Measurements from ENCODE around the gene TYW1.
A peak's percentile ranks its signal among the peaks of the same experiment; 100 is the strongest.
"Not testable (repeated sequence)": the region's sequence is repeated elsewhere in the genome, so short reads cannot be mapped to it uniquely, and the experiment has no call there.

TYW1 gene

DNA sequence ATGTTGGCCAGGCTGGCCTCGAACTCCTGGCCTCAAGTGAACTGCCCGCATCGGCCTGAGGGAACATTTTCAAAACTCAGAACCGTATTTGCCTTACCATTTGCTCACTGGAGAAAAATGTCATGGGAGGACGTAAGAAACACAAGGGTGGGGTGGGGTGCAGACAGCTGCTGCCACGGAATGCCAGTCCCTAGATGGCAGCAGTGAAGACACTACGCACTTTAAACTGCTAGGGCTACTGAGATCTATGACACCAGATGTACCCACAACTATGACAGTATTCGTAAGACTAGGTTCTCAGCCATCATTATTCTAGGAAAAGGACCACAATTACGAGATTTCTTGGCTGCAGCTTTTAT lies 2.0 kb upstream of the TYW1 start:
- DNase-seq (ENCODE audit: extremely low read depth in 1 of 2, low read depth in 1 of 2) = peak; percentile 22 to 30

GRCh38 chr7:66995050-66995776 lies 1.4 kb upstream of the TYW1 start, which contains the start of gene SBDS:
Gene SBDS, minus strand, starts transcription at chr7:66995586. Its CDS starts 169 bp downstream, at chr7:66995417.
- peak; percentile 77 to 87 for DNase-seq (ENCODE audit: extremely low read depth in 1 of 2, low read depth in 1 of 2)

- DNase-seq (ENCODE audit: extremely low read depth in 1 of 2, low read depth in 1 of 2) = not testable (repeated sequence)
Measured at GRCh38 chr7:67000601-67001258, 4.1 kb downstream of the TYW1 start.

- DNase-seq (ENCODE audit: extremely low read depth in 1 of 2, low read depth in 1 of 2) = not testable (repeated sequence)
Measured at GRCh38 chr7:67004145-67004544, 7.5 kb downstream of the TYW1 start.

GRCh38 chr7:67006965-67007364 lies 10.3 kb downstream of the TYW1 start:
- no peak for DNase-seq (ENCODE audit: extremely low read depth in 1 of 2, low read depth in 1 of 2)

- DNase-seq (ENCODE audit: extremely low read depth in 1 of 2, low read depth in 1 of 2) = no peak
Measured at GRCh38 chr7:67008260-67008659, 11.6 kb downstream of the TYW1 start.

DNA sequence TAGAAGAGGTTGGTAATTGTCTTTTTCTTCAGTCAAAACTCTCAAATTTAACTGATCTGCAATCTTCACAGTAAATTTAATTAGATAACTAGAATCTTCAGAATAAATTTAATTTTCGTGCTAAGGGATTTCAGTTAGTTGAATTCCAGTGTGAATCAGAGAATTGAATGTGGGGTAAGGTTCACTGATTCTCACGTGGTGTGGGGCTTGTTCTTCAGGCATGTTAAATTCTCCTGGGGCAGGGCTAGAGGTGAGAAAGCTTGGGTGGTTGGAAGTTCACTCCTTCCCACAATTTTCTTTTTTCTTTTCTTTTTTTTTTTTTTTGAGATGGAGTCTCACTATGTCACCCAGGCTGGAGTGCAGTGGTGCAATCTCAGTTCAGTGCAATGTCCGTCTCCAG lies 13.0 kb downstream of the TYW1 start:
- not testable (repeated sequence) for DNase-seq (ENCODE audit: extremely low read depth in 1 of 2, low read depth in 1 of 2)

DNA sequence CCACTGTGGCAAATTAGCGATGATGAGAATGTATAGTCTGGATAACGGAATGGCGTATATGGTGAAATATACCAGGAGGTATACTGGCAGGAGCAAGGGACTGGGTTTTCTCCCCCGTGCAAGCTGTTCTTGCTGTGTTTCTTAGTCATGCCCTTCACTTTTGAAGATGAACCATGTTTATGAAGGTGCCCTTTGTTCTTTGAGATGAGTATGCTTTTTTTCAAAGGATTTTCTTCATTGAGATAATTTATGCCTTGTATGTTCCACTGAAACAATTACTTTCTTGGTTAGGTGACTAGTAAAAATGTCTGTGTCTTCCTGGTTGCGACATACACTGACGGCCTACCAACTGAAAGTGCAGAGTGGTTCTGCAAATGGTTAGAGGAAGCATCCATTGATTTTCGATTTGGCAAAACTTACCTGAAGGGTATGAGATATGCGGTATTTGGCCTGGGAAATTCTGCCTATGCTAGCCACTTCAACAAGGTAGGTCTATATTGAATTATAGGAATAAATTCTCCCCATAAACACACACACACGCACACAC lies 17.5 kb downstream of the TYW1 start:
- DNase-seq (ENCODE audit: extremely low read depth in 1 of 2, low read depth in 1 of 2) = not testable (repeated sequence)

GRCh38 chr7:67017971-67018370 lies 21.3 kb downstream of the TYW1 start:
- DNase-seq (ENCODE audit: extremely low read depth in 1 of 2, low read depth in 1 of 2) = not testable (repeated sequence)

DNA sequence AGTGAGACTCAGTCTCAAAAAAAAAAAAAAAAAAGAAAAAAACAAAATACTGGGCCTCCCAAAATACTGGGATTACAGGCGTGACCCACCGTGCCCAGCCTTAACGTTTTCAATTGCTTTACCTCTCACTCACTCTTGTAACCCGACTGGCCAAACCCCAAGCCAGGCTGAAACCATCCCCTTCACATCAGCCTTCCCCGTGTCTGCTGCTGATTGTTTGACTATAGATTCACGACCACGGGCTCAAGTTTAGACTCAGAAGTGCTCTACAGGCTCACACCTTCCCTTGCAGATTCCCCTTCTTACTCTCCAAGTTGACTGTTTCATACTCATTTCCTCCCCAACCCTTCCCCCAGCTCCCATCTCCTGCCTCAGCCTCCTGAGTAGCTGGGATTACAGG lies 22.3 kb downstream of the TYW1 start:
- no peak for DNase-seq (ENCODE audit: extremely low read depth in 1 of 2, low read depth in 1 of 2)

DNA sequence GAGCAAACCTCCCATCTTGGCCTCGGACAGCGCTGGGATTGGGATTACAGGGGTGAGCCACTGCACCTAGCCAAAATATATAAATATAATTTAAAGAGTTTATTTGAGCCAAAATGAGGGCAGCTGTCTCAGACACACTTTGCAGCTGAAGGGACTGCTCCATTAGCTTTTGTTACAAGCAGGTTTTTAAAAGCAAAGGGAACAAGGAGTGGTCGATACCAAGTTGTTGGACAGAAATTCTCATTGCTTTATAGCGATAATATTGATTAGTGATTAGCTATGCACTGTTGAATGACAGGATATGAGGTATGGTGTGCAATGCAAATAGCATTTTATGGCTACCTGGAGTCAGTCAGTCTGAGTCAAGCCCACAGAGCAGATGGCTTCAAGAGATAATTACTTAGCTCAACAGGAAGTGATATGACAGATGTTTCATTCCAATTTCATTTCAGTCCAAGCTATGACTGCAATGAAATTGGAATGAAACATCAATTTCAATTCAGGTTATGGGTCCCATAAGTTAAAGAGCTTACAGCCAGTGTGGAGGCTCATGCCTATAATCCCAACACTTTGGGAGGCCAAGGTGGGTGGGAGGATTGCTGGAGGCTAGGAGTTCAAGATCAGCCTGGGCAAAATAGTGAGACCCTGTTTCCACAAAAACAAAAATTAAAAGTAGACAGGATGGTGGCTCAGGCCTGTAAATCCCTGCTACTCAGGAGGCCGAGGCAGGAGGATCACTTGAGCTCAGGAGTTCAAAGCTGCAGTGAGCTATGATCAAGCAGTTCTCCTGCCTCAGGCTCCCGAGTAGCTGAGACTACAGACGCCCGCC lies 23.1 kb downstream of the TYW1 start:
- DNase-seq (ENCODE audit: extremely low read depth in 1 of 2, low read depth in 1 of 2) = no peak

- no peak for DNase-seq (ENCODE audit: extremely low read depth in 1 of 2, low read depth in 1 of 2)
Measured at GRCh38 chr7:67021260-67021659, 24.6 kb downstream of the TYW1 start.

DNA sequence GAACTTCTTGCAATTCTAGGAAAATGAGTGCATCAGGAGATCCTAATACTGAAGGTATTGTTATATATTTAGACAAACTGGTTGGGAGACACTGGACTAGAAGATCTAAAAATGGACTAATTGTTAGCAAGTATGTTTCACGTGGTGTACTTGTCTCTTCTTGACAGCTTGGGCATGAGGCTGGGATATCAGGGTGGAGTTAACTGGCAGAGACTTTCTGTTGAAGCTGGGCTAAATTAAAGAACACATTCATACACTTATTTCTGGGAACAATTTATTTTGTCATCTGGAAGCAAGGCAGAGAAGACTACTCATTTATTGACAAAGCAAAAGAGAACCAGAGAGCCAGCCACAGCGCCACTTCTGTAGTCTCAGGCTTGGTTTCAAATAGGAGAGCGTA lies 25.9 kb downstream of the TYW1 start:
- DNase-seq (ENCODE audit: extremely low read depth in 1 of 2, low read depth in 1 of 2) = no peak

- not testable (repeated sequence) for DNase-seq (ENCODE audit: extremely low read depth in 1 of 2, low read depth in 1 of 2)
Measured at GRCh38 chr7:67025459-67025858, 28.8 kb downstream of the TYW1 start.

DNA sequence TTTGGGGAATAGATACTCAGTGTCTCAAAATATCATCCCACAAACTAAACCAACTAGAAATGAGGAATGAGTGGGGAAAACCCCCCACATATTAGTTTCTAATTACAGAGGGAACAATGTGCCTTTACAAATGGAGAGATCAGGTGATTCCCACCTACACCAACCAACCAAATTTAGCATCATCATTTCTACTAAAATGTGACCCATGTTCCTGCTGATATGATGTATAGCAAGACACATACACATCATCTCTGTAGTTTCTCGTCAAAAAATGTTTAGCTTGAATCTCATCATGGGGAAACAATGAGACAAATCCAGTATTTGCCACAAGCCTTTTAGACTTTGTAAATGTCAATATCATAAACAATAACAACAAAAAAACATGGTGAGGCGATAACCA lies 35.1 kb downstream of the TYW1 start:
- not testable (repeated sequence) for DNase-seq (ENCODE audit: extremely low read depth in 1 of 2, low read depth in 1 of 2)

GRCh38 chr7:67033251-67033650 lies 36.6 kb downstream of the TYW1 start:
- no peak for DNase-seq (ENCODE audit: extremely low read depth in 1 of 2, low read depth in 1 of 2)

- not testable (repeated sequence) for DNase-seq (ENCODE audit: extremely low read depth in 1 of 2, low read depth in 1 of 2)
Measured at GRCh38 chr7:67036432-67037395, 40.1 kb downstream of the TYW1 start.

DNA sequence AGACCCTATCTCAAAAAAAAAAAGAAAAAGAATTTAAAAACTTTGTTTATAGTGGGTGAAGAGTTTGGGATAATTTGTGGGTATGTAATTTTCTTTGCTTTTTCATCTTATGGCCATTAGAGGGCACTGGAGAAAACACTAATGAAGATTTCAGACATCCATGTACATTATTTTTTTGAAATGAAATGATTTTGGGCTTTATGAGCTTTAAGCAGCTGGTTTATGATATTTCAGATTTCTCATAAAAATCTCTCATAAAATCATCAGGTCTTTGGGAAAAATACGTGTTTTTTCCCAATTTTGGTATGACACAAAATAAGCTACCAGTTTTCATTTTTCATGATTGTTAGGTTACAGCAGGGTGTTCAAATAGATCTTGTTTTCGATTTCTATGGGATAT lies 44.2 kb downstream of the TYW1 start:
- not testable (repeated sequence) for DNase-seq (ENCODE audit: extremely low read depth in 1 of 2, low read depth in 1 of 2)

DNA sequence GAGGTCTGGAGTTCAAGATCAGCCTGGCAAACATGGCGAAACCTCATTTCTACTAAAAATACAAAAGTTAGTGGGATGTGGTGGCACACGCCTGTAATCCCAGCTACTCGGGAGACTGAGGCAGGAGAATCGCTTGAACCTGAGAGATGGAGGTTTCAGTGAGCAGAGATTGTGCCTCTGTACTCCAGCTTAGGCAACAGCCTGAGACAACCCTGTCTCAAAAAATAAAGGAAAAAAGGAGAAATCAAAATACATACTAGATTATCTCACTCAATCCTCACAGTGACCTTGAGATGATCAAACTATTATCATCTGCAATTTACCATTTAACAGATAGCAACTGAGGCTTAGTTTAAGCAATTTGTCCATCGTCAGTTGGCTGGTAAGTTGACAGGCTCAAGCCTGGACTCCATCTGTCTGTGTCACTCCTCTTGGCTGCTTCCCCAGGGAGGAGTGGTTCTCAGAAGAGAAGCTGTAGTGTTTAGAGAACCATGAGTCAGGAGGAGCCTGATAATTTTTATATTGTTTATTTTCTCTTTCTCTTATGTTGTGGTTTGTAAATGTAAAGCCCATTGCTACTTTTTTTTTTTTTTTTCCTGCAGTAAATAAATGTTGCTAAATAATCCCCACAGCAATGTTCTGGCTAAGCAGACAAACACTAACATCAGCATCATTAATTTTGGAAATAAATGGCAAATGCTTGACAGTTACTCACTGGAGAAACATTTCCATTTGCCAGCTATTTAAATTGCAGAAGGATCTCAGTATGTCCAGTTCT lies 46.3 kb downstream of the TYW1 start:
- not testable (repeated sequence) for DNase-seq (ENCODE audit: extremely low read depth in 1 of 2, low read depth in 1 of 2)

Data from activated CD8-positive, alpha-beta memory T cell treated with anti-CD3 and anti-CD28 coated beads for 1 hour (primary cell).